ENCODE results near the gene ADGRG4. TPM values are rescaled to one million over a fixed set of nuclear protein-coding genes. Genes with fewer than 3 reads are reported as not detected.
"Not testable (repeated sequence)": the region's sequence is repeated elsewhere in the genome, so short reads cannot be mapped to it uniquely, and the experiment has no call there.

ADGRG4 gene
- total RNA-seq, 6 donors from 2014 or later, result under 0.01 to 0.17 (median 0.10) TPM; not detected in 1

- WGBS, 2 donors, result 14 to 17% methylated on average over 1 of the region's 1 CpG
- no peak for ATAC-seq (ENCODE audit: low FRiP score in 2 of 2)
- Histone ChIP-seq H3K27me3 (no peaks in the 10 kb centered on the region), H3K4me3 (no peak overlapping the region), H3K27ac (no peak overlapping the region), H3K9me3 (no peaks in the 10 kb centered on the region), H3K36me3 (no peaks in the 10 kb centered on the region), H3K4me1 (no peaks in the 10 kb centered on the region)
- TF ChIP-seq EP300 (IDR thresholded peaks at IDR 0.05) (no peak), POLR2A (IDR thresholded peaks at IDR 0.05) (no peak), CTCF (IDR thresholded peaks at IDR 0.05) (no peak), POLR2AphosphoS5 (IDR thresholded peaks at IDR 0.05) (no peak)
- no peak for DNase-seq
Observed at GRCh38 chrX:136272325-136272724, 28.4 kb upstream of the ADGRG4 start.

- Histone ChIP-seq H3K4me1 (no peaks in the 10 kb centered on the region), H3K27ac (no peak overlapping the region), H3K4me3 (no peak overlapping the region), H3K9me3 (no peaks in the 10 kb centered on the region), H3K36me3 (no peaks in the 10 kb centered on the region), H3K27me3 (no peaks in the 10 kb centered on the region)
- WGBS, 2 donors, result 62 to 90% methylated on average over 1 of the region's 1 CpG
- DNase-seq, result no peak
- no peak for ATAC-seq (ENCODE audit: low FRiP score in 2 of 2)
- TF ChIP-seq POLR2A (IDR thresholded peaks at IDR 0.05), result no peak
- TF ChIP-seq EP300 (IDR thresholded peaks at IDR 0.05), result no peak
- TF ChIP-seq CTCF (IDR thresholded peaks at IDR 0.05), result no peak
Observed at GRCh38 chrX:136273986-136274385, 26.8 kb upstream of the ADGRG4 start.

GRCh38 chrX:136275553-136275952 lies 25.2 kb upstream of the ADGRG4 start:
- no peak overlapping the region for H3K4me3 ChIP-seq
- no peaks in the 10 kb centered on the region for H3K27me3 ChIP-seq
- H3K4me1 ChIP-seq, result no peaks in the 10 kb centered on the region
- 69% methylated on average over 4 of the region's 4 CpGs; no CpG with 5 or more reads in 1 of the 2 donors for WGBS, 2 donors
- TF ChIP-seq POLR2AphosphoS5 (IDR thresholded peaks at IDR 0.05), result no peak
- TF ChIP-seq POLR2A (IDR thresholded peaks at IDR 0.05), result no peak
- TF ChIP-seq EP300 (IDR thresholded peaks at IDR 0.05), result no peak
- TF ChIP-seq CTCF (IDR thresholded peaks at IDR 0.05), result no peak
- H3K36me3 ChIP-seq, result no peaks in the 10 kb centered on the region
- ATAC-seq (ENCODE audit: low FRiP score in 2 of 2), result no peak
- H3K27ac ChIP-seq, result no peak overlapping the region
- no peaks in the 10 kb centered on the region for H3K9me3 ChIP-seq
- no peak for DNase-seq

DNA sequence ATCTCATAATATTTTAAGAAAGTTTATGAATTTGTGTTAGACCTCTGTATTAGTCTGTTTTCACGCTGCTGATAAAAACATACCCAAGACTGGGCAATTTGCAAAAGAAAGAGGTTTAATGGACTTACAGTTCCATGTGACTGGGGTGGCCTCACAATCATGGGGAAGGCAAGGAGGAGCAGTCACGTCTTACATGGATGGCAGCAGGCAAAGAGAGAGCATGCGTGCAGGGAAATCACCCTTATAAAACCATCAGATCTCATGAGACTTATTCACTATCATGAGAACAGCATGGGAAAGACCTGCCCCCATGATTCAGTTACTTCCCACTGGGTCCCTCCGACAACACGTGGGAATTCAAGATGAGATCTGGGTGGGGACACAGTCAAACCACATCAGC lies 14.4 kb upstream of the ADGRG4 start:
- not testable (repeated sequence) for ATAC-seq (ENCODE audit: low FRiP score in 2 of 2); H3K9me3 ChIP-seq; H3K36me3 ChIP-seq; DNase-seq; H3K4me1 ChIP-seq; H3K4me3 ChIP-seq; H3K27me3 ChIP-seq; H3K27ac ChIP-seq
- 74 to 78% methylated on average over 5 of the region's 5 CpGs for WGBS, 2 donors

GRCh38 chrX:136291824-136292223 lies 8.9 kb upstream of the ADGRG4 start:
- H3K4me3 ChIP-seq, result no peak overlapping the region
- no peaks in the 10 kb centered on the region for H3K36me3 ChIP-seq
- WGBS, 2 donors, result 79 to 92% methylated on average over 2 of the region's 2 CpGs
- H3K4me1 ChIP-seq, result no peaks in the 10 kb centered on the region
- TF ChIP-seq CTCF (IDR thresholded peaks at IDR 0.05) (no peak), EP300 (IDR thresholded peaks at IDR 0.05) (no peak), POLR2AphosphoS5 (IDR thresholded peaks at IDR 0.05) (no peak), POLR2A (IDR thresholded peaks at IDR 0.05) (no peak)
- H3K27me3 ChIP-seq, result no peaks in the 10 kb centered on the region
- no peaks in the 10 kb centered on the region for H3K9me3 ChIP-seq
- no peak for DNase-seq
- H3K27ac ChIP-seq, result no peak overlapping the region
- peak in 1 of 2 donors; percentile 26 for ATAC-seq (ENCODE audit: low FRiP score in 2 of 2)

All from upper lobe of left lung (tissue), 6 donors.